HG03571 (cell line): ENCODE measurements around the gene TIGD1.

Experiments used
- ATAC-seq: cut with Tn5 transposase; IDR thresholded peaks from one replicate; pipeline ENCODE4 v1.9.1; 2021; ENCODE audit not compliant: unreplicated experiment

Gene TIGD1

DNA sequence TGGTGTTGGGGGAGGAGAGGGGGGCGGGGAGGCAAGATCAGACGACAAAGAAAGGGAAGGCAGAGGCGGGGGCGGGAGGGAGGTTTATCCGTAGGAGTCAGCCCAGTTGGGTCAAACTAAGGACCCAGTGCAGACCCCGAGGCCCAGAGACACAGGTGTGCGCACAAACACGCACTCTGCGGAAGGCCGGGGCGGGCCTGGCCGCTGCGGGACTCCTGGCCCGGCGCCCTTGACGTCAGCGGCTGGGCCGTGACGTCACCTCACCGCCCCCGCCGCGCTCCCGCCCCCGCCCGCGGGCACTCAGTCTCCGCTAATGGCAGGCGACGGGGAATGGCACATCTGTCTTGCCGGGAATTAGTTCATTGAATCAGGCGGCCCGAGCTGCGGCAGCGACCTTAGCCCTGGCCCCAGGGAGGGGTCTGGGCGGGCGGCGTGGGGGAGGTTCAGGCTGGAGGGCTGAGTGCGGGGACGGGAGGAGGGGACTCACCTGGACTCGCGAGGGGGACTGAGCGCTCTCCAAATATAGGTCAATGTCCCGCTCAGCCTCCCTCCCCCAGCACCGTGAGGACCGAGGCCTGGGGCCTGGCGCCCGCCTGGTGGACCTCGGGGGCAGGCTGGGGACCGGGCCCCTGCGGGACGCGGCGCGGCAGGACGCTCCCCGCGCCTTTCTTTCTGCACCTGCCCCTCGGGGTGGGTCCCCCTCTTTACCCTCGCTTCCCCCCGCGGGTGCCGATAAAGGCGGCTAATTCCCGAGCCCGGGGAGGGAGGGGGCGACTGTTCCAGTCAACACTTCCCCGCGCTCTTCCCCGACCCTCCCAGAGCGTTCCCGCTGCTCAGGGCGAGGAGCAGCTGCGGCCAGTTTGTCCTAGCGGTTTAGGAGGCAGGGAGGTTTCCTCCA lies 47.2 kb downstream of the TIGD1 start:
- no peak for ATAC-seq

- no peak for ATAC-seq
These were observed 47.8 kb downstream of the TIGD1 start for GRCh38 chr2:232502511-232502910.

DNA sequence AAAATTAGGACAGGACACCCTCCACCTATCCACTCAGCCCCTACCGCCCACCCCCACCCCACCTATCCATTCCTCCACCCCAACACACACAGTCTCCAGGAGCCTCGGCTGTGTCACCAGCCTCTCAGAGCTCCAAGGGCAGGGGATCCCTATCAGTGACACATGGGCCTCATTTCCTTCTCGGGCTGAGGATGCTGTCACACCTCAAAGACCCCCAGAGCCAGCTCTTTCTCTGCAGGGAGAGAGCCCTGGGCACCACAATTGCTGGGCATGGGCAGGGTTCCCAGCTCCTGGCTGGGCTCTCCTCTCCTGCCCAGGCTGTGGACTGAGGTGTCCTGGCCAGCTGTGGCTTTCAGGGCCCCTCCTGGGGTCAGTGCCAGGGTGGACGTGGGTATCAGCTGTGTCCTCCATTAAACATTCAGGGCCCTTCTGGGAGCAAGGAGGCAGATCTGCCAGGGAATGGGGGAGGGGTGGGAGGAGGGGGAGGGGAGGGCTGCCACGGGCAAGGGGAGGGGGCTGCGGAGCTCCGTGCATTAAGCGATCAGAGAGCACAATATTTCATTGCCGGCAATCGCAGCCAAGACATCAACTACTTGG lies 48.5 kb downstream of the TIGD1 start:
- ATAC-seq = no peak

DNA sequence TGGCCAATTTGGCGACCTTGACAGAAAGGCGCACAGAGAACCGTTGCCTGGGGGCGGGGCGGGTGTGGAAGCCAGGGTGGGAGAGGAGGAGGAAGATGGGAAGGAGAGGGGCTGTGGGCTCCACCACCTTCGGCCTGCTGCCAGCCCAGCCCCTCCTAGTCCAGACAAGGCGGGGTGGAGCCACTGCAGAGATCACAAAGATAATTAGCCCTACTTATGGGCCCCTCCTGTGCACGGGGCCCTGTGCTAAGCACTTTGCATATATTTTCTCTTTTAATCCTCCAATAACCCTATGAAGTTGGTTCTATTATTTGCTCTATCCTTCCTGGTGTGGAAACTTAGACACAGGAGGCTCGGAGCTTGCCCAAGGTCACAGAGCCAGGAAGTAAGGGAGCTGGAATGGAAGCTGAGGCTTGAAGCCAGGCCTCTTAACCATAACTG lies 49.0 kb downstream of the TIGD1 start:
- ATAC-seq = no peak

DNA sequence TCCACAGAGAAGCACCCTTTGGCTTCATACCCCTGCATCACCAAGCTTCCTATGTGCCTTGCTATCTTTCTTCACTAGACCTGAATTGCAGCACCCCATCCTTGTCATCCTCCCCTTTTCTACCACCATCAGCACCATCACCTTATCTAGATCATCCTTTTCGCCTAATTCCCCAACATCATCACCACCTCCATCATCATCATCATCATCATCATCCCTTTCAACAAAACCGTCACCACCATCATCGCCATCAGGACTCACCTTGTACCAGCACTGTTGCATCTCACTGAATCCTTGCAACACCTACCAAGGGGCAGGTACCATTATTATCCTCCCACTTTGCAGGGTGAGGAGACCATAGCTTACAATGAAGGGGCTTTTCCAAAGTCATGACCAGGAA lies 51.9 kb downstream of the TIGD1 start:
- ATAC-seq = no peak
